Measurements from ENCODE around the gene PIP5KL1. TPM values are rescaled to one million over a fixed set of nuclear protein-coding genes. Genes with fewer than 3 reads are reported as not detected.

The PIP5KL1 gene
- total RNA-seq, 1 donor from 2014 or later = 4.9 TPM

DNA sequence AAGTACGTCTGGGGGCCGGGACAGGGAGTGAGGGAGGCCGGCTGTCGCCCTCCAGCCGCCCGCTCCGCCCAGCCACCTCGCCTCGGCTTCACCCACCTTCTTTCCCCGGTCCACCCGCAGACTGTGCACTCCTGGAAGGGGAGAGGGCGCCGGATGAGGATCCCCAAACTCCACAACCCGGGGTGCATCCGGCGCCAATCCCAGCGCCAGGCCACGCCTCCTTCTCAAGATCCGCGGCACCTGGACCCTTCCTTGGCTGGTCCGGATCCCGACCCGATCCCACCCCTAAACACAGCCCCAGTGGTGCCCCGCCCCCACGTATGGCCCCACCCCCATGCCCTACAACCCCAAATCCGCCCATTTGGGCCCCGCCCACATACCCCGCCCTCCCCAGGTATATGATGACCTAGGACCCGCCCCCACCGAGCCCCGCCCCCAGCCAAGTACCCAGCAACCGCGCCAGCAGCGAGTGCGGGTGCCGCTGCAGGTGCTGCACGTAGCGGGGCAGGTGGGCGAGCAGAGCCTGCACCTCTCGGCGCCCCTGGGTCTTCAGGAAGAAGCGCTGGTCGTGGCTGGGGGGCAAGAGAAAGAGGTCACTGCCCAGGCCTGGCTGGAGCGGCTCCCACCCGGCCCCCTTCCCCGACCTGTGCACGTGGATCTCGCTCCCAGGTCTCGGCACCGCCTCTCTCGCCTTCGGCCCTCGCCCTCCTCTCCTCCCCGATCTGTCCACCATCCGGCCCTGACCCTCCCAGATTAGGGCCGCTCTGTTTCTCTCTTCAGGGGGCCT lies 3.2 kb downstream of the PIP5KL1 start:
- H3K36me3 ChIP-seq (ENCODE audit: insufficient read depth, low read length) = no peaks in the 10 kb centered on the region
- no peak overlapping the region for H3K27ac Mint-ChIP-seq (ENCODE audit: unreplicated experiment)
- FAIRE-seq (no peak), DNase-seq (ENCODE audit: low read depth) (no peak)
- H3K4me1 ChIP-seq (ENCODE audit: insufficient read depth, low read length) = peaks cover 40% of the 10 kb centered on the region
- H3K4me1 Mint-ChIP-seq (ENCODE audit: low read depth, unreplicated experiment) = peaks cover 11% of the 10 kb centered on the region
- H3K27me3 ChIP-seq (ENCODE audit: insufficient read depth, low read length) = no peaks in the 10 kb centered on the region
- H3K4me3 ChIP-seq (ENCODE audit: insufficient read depth, low read depth, low read length) = peak overlapping the region; percentile 31
- H3K27me3 Mint-ChIP-seq (ENCODE audit: low read depth, unreplicated experiment) = peaks cover 23% of the 10 kb centered on the region
- peaks cover 18% of the 10 kb centered on the region for H4K20me1 ChIP-seq (ENCODE audit: insufficient read depth, low read length)
- peak overlapping the region; percentile 64 for H2AFZ ChIP-seq (ENCODE audit: low read depth, low read length)
- H3K36me3 Mint-ChIP-seq (ENCODE audit: low read depth, unreplicated experiment) = peaks cover 1% of the 10 kb centered on the region
- TF ChIP-seq, protein P1, sequence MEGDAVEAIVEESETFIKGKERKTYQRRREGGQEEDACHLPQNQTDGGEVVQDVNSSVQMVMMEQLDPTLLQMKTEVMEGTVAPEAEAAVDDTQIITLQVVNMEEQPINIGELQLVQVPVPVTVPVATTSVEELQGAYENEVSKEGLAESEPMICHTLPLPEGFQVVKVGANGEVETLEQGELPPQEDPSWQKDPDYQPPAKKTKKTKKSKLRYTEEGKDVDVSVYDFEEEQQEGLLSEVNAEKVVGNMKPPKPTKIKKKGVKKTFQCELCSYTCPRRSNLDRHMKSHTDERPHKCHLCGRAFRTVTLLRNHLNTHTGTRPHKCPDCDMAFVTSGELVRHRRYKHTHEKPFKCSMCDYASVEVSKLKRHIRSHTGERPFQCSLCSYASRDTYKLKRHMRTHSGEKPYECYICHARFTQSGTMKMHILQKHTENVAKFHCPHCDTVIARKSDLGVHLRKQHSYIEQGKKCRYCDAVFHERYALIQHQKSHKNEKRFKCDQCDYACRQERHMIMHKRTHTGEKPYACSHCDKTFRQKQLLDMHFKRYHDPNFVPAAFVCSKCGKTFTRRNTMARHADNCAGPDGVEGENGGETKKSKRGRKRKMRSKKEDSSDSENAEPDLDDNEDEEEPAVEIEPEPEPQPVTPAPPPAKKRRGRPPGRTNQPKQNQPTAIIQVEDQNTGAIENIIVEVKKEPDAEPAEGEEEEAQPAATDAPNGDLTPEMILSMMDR (IDR thresholded peaks at IDR 0.05; ENCODE audit: insufficient read depth, low read depth, low read length) = no peak
- TF ChIP-seq EZH2 (IDR thresholded peaks at IDR 0.05; ENCODE audit: insufficient read depth, low read length) = no peak
- no peaks in the 10 kb centered on the region for H3K9me3 Mint-ChIP-seq (ENCODE audit: unreplicated experiment)
- H3K79me2 ChIP-seq (ENCODE audit: insufficient read depth, low read length) = no peaks in the 10 kb centered on the region
- H3K9me3 ChIP-seq (ENCODE audit: insufficient read depth, low read depth, low read length) = no peaks in the 10 kb centered on the region
- H3K27ac ChIP-seq (ENCODE audit: low read depth, low read length) = no peak overlapping the region
- H3K9ac ChIP-seq (ENCODE audit: low read length) = peak overlapping the region; percentile 45
- H3K4me3 Mint-ChIP-seq (ENCODE audit: unreplicated experiment) = peak overlapping the region; percentile 67
- peak overlapping the region; percentile 72 for H3K4me2 ChIP-seq (ENCODE audit: low read length)

DNA sequence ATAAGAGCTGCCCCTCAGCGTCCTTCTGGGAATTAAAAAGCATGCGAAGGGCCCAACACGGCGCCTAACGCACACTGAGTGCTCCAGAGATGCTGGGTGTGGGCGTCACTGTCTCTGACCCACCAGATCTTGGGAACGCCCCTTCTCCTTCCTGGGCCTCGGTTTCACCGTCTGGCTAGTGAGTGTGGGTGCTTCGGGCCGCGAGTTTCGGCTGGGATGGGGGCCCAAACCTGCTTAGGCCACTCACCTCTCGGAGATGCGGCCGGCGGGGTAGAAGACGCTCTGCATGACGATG lies 3.7 kb downstream of the PIP5KL1 start:
- no peak for DNase-seq (ENCODE audit: low read depth)
- Mint-ChIP-seq H3K9me3 (ENCODE audit: unreplicated experiment) (no peaks in the 10 kb centered on the region), H3K27me3 (ENCODE audit: low read depth, unreplicated experiment) (peaks cover 23% of the 10 kb centered on the region), H3K4me3 (ENCODE audit: unreplicated experiment) (peak overlapping the region; percentile 67), H3K4me1 (ENCODE audit: low read depth, unreplicated experiment) (peaks cover 11% of the 10 kb centered on the region), H3K36me3 (ENCODE audit: low read depth, unreplicated experiment) (peaks cover 1% of the 10 kb centered on the region), H3K27ac (ENCODE audit: unreplicated experiment) (no peak overlapping the region)
- no peak overlapping the region for H3K27ac ChIP-seq (ENCODE audit: low read depth, low read length)
- H4K20me1 ChIP-seq (ENCODE audit: insufficient read depth, low read length) = peaks cover 18% of the 10 kb centered on the region
- H3K9ac ChIP-seq (ENCODE audit: low read length) = peak overlapping the region; percentile 45
- H3K9me3 ChIP-seq (ENCODE audit: insufficient read depth, low read depth, low read length) = no peaks in the 10 kb centered on the region
- H3K4me3 ChIP-seq (ENCODE audit: insufficient read depth, low read depth, low read length) = peak overlapping the region; percentile 31
- no peak for FAIRE-seq
- peak overlapping the region; percentile 72 for H3K4me2 ChIP-seq (ENCODE audit: low read length)
- H3K27me3 ChIP-seq (ENCODE audit: insufficient read depth, low read length) = no peaks in the 10 kb centered on the region
- no peaks in the 10 kb centered on the region for H3K79me2 ChIP-seq (ENCODE audit: insufficient read depth, low read length)
- TF ChIP-seq EZH2 (IDR thresholded peaks at IDR 0.05; ENCODE audit: insufficient read depth, low read length) = no peak
- TF ChIP-seq, protein P1 (IDR thresholded peaks at IDR 0.05; ENCODE audit: insufficient read depth, low read depth, low read length) = no peak
- H3K36me3 ChIP-seq (ENCODE audit: insufficient read depth, low read length) = no peaks in the 10 kb centered on the region
- H2AFZ ChIP-seq (ENCODE audit: low read depth, low read length) = peak overlapping the region; percentile 64
- H3K4me1 ChIP-seq (ENCODE audit: insufficient read depth, low read length) = peaks cover 39% of the 10 kb centered on the region

All from astrocyte (in vitro differentiated cells and primary cell).